GM12878 (cell line): ENCODE measurements around the gene MCOLN3. TPM values are rescaled to one million over a fixed set of nuclear protein-coding genes. Genes with fewer than 3 reads are reported as not detected.

Source experiments
- polyA plus RNA-seq, 11 experiments: library from polyadenylated mRNA; depleted of rRNA in 4 of 11; unstranded in 6 of 11; stranded (reverse) in 5 of 11; fragments of >200 nt; fragmentation: Nextera tagmentation in 4 of 11; fragmentation: Illumina TruSeq in 1 of 11; extraction: Ambion mirVana in 4 of 11; extraction: Trizol in 1 of 11; gene quantifications; 1 replicate in 1 of 11; 2 replicates in 10 of 11; pipeline versions ENCODE4 v1.2.1 to v1.2.3, GENCODE V29; 2011 to 2016; ENCODE audit warnings: inconsistent platforms in 2 of 11, missing spikeins in 2 of 11, low read depth in 1 of 11
- total RNA-seq, 4 experiments: library from RNA; depleted of rRNA in 3 of 4; stranded (reverse); fragments of >200 nt in 3 of 4; fragmentation: Illumina TruSeq in 1 of 4; extraction: Trizol in 1 of 4; gene quantifications; 2 replicates each; pipeline versions ENCODE4 v1.2.1 to v1.2.3, GENCODE V29; 2013 to 2021

The MCOLN3 gene
- total and polyA plus RNA-seq, 10 of the 15 experiments (the other 5 are each of a cell fraction or from before 2014, with no cell fraction given), result 0.48 to 7.4 (median 3.8) TPM

Other genes with a start within 250 kb of the MCOLN3 start
- gene LPAR3, start 155.3 kb downstream of the MCOLN3 start, total RNA-seq (2014; rRNA removed), result 0.16 and 0.17 TPM in 2 replicates
- gene LPAR3, start 155.3 kb downstream of the MCOLN3 start, total RNA-seq (2014; rRNA removed; fragmentation: Illumina TruSeq; extraction: Trizol), result 0.09 TPM in 2 replicates
- gene LPAR3, start 155.3 kb downstream of the MCOLN3 start, total RNA-seq (2021), result 0.11 and 0.23 TPM in 2 replicates
- 0.31 and 0.37 TPM in 2 replicates for gene LPAR3, start 155.3 kb downstream of the MCOLN3 start, polyA plus RNA-seq (2011; rRNA removed)
- gene LPAR3, start 155.3 kb downstream of the MCOLN3 start, polyA plus RNA-seq (2014; fragmentation: Illumina TruSeq; extraction: Trizol), result 0.07 TPM in 1 of 2 replicates, not detected in the other
- gene LPAR3, start 155.3 kb downstream of the MCOLN3 start, polyA plus RNA-seq (2014; fragmentation: Nextera tagmentation; extraction: Ambion mirVana), result under 1 TPM in 1 of 2 experiments, not detected in 1; 0.03 TPM
- gene LPAR3, start 155.3 kb downstream of the MCOLN3 start, polyA plus RNA-seq (2014; rRNA removed), result 0.06 and 0.08 TPM in 2 replicates
- not detected for gene LPAR3, start 155.3 kb downstream of the MCOLN3 start, polyA plus RNA-seq (2016; fragmentation: Nextera tagmentation; extraction: Ambion mirVana)
- gene MCOLN2, start 51.4 kb downstream of the MCOLN3 start, total RNA-seq (2014; rRNA removed), result 228 and 233 TPM in 2 replicates
- 109 and 114 TPM in 2 replicates for gene MCOLN2, start 51.4 kb downstream of the MCOLN3 start, total RNA-seq (2014; rRNA removed; fragmentation: Illumina TruSeq; extraction: Trizol)
- gene MCOLN2, start 51.4 kb downstream of the MCOLN3 start, total RNA-seq (2021), result 103 and 110 TPM in 2 replicates
- gene MCOLN2, start 51.4 kb downstream of the MCOLN3 start, polyA plus RNA-seq (2011; rRNA removed), result 165 and 228 TPM in 2 replicates
- gene MCOLN2, start 51.4 kb downstream of the MCOLN3 start, polyA plus RNA-seq (2014; fragmentation: Illumina TruSeq; extraction: Trizol), result 116 and 143 TPM in 2 replicates
- 10 to 100 TPM; 25.9 to 46.7 TPM for gene MCOLN2, start 51.4 kb downstream of the MCOLN3 start, polyA plus RNA-seq (2014; fragmentation: Nextera tagmentation; extraction: Ambion mirVana)
- gene MCOLN2, start 51.4 kb downstream of the MCOLN3 start, polyA plus RNA-seq (2014; rRNA removed), result 189 and 218 TPM in 2 replicates
- gene MCOLN2, start 51.4 kb downstream of the MCOLN3 start, polyA plus RNA-seq (2016; fragmentation: Nextera tagmentation; extraction: Ambion mirVana), result 100 to 1,000 TPM; 105 to 106 TPM
- gene SYDE2, start 152.5 kb upstream of the MCOLN3 start, total RNA-seq (2014; rRNA removed), result 2.6 and 3.6 TPM in 2 replicates
- gene SYDE2, start 152.5 kb upstream of the MCOLN3 start, total RNA-seq (2014; rRNA removed; fragmentation: Illumina TruSeq; extraction: Trizol), result 4.1 and 4.6 TPM in 2 replicates
- gene SYDE2, start 152.5 kb upstream of the MCOLN3 start, total RNA-seq (2021), result 3.3 and 3.8 TPM in 2 replicates
- gene SYDE2, start 152.5 kb upstream of the MCOLN3 start, polyA plus RNA-seq (2011; rRNA removed), result 0.03 TPM in 1 of 2 replicates, not detected in the other
- 1.8 and 2.5 TPM in 2 replicates for gene SYDE2, start 152.5 kb upstream of the MCOLN3 start, polyA plus RNA-seq (2014; fragmentation: Illumina TruSeq; extraction: Trizol)
- gene SYDE2, start 152.5 kb upstream of the MCOLN3 start, polyA plus RNA-seq (2014; fragmentation: Nextera tagmentation; extraction: Ambion mirVana), result under 1 TPM; 0.37 to 0.50 TPM
- 1.2 and 1.3 TPM in 2 replicates for gene SYDE2, start 152.5 kb upstream of the MCOLN3 start, polyA plus RNA-seq (2014; rRNA removed)
- gene SYDE2, start 152.5 kb upstream of the MCOLN3 start, polyA plus RNA-seq (2016; fragmentation: Nextera tagmentation; extraction: Ambion mirVana), result 1 to 10 TPM; 1.1 to 1.8 TPM
- 20.4 and 26.8 TPM in 2 replicates for gene C1orf52, start 211.2 kb upstream of the MCOLN3 start, total RNA-seq (2014; rRNA removed)
- 16.4 and 16.6 TPM in 2 replicates for gene C1orf52, start 211.2 kb upstream of the MCOLN3 start, total RNA-seq (2014; rRNA removed; fragmentation: Illumina TruSeq; extraction: Trizol)
- gene C1orf52, start 211.2 kb upstream of the MCOLN3 start, total RNA-seq (2021), result 13.8 and 16.8 TPM in 2 replicates
- gene C1orf52, start 211.2 kb upstream of the MCOLN3 start, polyA plus RNA-seq (2011; rRNA removed), result 22.9 and 34.8 TPM in 2 replicates
- gene C1orf52, start 211.2 kb upstream of the MCOLN3 start, polyA plus RNA-seq (2014; fragmentation: Illumina TruSeq; extraction: Trizol), result 12.8 and 15.1 TPM in 2 replicates
- gene C1orf52, start 211.2 kb upstream of the MCOLN3 start, polyA plus RNA-seq (2014; fragmentation: Nextera tagmentation; extraction: Ambion mirVana), result 10 to 100 TPM in 1 of 2 experiments, 1 to 10 TPM in 1; 9.4 to 17.1 TPM
- 18.1 and 27.3 TPM in 2 replicates for gene C1orf52, start 211.2 kb upstream of the MCOLN3 start, polyA plus RNA-seq (2014; rRNA removed)
- 10 to 100 TPM; 37.6 to 39.5 TPM for gene C1orf52, start 211.2 kb upstream of the MCOLN3 start, polyA plus RNA-seq (2016; fragmentation: Nextera tagmentation; extraction: Ambion mirVana)
- gene BCL10, start 228.1 kb upstream of the MCOLN3 start, total RNA-seq (2014; rRNA removed), result 20.0 and 22.6 TPM in 2 replicates
- 21.7 and 23.7 TPM in 2 replicates for gene BCL10, start 228.1 kb upstream of the MCOLN3 start, total RNA-seq (2014; rRNA removed; fragmentation: Illumina TruSeq; extraction: Trizol)
- gene BCL10, start 228.1 kb upstream of the MCOLN3 start, total RNA-seq (2021), result 25.3 and 28.1 TPM in 2 replicates
- 17.8 and 22.3 TPM in 2 replicates for gene BCL10, start 228.1 kb upstream of the MCOLN3 start, polyA plus RNA-seq (2011; rRNA removed)
- gene BCL10, start 228.1 kb upstream of the MCOLN3 start, polyA plus RNA-seq (2014; fragmentation: Illumina TruSeq; extraction: Trizol), result 18.3 and 21.1 TPM in 2 replicates
- 10 to 100 TPM; 16.7 to 19.0 TPM for gene BCL10, start 228.1 kb upstream of the MCOLN3 start, polyA plus RNA-seq (2014; fragmentation: Nextera tagmentation; extraction: Ambion mirVana)
- gene BCL10, start 228.1 kb upstream of the MCOLN3 start, polyA plus RNA-seq (2014; rRNA removed), result 10.6 and 11.8 TPM in 2 replicates
- 10 to 100 TPM; 26.8 to 35.2 TPM for gene BCL10, start 228.1 kb upstream of the MCOLN3 start, polyA plus RNA-seq (2016; fragmentation: Nextera tagmentation; extraction: Ambion mirVana)